ENCODE measurements around the gene TNFRSF12A.

GRCh38 chr16:2974319-2975056, 45.7 kb upstream of the TNFRSF12A start:
- TF ChIP-seq CTCF (optimal IDR thresholded peaks at IDR 0.05 in 1 of 3, IDR thresholded peaks at IDR 0.05 in 1 of 3, conservative IDR thresholded peaks at IDR 0.05 in 1 of 3; ENCODE audit: extremely low read depth in 1 of 3, insufficient read depth in 2 of 3, low read length in 3 of 3) (no peak), EZH2 (IDR thresholded peaks at IDR 0.05; ENCODE audit: low read length) (no peak)
